Keratinocyte (primary cell): ENCODE results near the gene GLI3. TPM values are rescaled to one million over a fixed set of nuclear protein-coding genes. Genes with fewer than 3 reads are reported as not detected.

Experiments
- DNase-seq: peaks from one replicate; pipeline ENCODE4 v3.0.0-alpha.2; 2011; ENCODE audit warnings: low read depth, missing footprints, low spot score
- FAIRE-seq: peaks from 2 replicates; lab custom pipeline; 2011; peaks lifted over from hg19 to GRCh38; lab: Jason Lieb, UNC
- H2AFZ ChIP-seq: 2 replicates; pipeline ENCODE4 v1.6.0; 2012; ENCODE audit warnings: low read length, control low read depth, inconsistent platforms; ENCODE audit not compliant: control insufficient read depth
- H3K27ac ChIP-seq: 2 replicates; pipeline ENCODE4 v1.5.1; 2011; ENCODE audit warnings: low read length; ENCODE audit not compliant: control insufficient read depth, insufficient read depth
- H3K27me3 ChIP-seq: 3 replicates; pipeline ENCODE4 v1.6.0; 2011; ENCODE audit warnings: low read length; ENCODE audit not compliant: control insufficient read depth, insufficient read depth; ENCODE audit errors: extremely low read depth
- H3K36me3 ChIP-seq, 2 experiments: 2 replicates in 1 of 2; 3 replicates in 1 of 2; pipeline ENCODE4 v1.5.1; 2011; ENCODE audit warnings: low read length in 2 of 2, mild to moderate bottlenecking in 1 of 2; ENCODE audit not compliant: control insufficient read depth in 2 of 2, insufficient read depth in 2 of 2; ENCODE audit errors: extremely low read depth in 1 of 2
- H3K4me1 ChIP-seq: 3 replicates; pipeline ENCODE4 v1.5.1; 2011; ENCODE audit warnings: low read length; ENCODE audit not compliant: control insufficient read depth, insufficient read depth; ENCODE audit errors: extremely low read depth
- H3K4me2 ChIP-seq: 3 replicates; pipeline ENCODE4 v1.6.0; 2011; ENCODE audit warnings: low read depth, low read length; ENCODE audit not compliant: control insufficient read depth, insufficient read depth; ENCODE audit errors: extremely low read depth
- H3K4me3 ChIP-seq, 3 experiments: fragments of 200-600 bp in 1 of 3; sonication (generic) in 1 of 3; 2 replicates in 2 of 3; 3 replicates in 1 of 3; pipeline ENCODE4 v1.5.1; 2011 to 2016; ENCODE audit warnings: low read length in 3 of 3, mild to moderate bottlenecking in 3 of 3, control low read depth in 2 of 3, inconsistent platforms in 1 of 3, low read depth in 1 of 3, mixed read lengths in 1 of 3, mixed run types in 1 of 3, moderate library complexity in 1 of 3; ENCODE audit not compliant: control insufficient read depth in 2 of 3, insufficient read depth in 2 of 3; ENCODE audit errors: extremely low read depth in 1 of 3
- H3K79me2 ChIP-seq: 2 replicates; pipeline ENCODE4 v1.6.0; 2012; ENCODE audit warnings: low read length; ENCODE audit not compliant: control insufficient read depth, insufficient read depth
- H3K9ac ChIP-seq: 3 replicates; pipeline ENCODE4 v1.6.0; 2011; ENCODE audit warnings: low read length; ENCODE audit not compliant: control insufficient read depth, insufficient read depth; ENCODE audit errors: extremely low read depth
- H3K9me1 ChIP-seq: 3 replicates; pipeline ENCODE4 v1.6.0; 2011; ENCODE audit warnings: low read length; ENCODE audit not compliant: control insufficient read depth, insufficient read depth; ENCODE audit errors: extremely low read depth
- H3K9me3 ChIP-seq: 2 replicates; pipeline ENCODE4 v1.5.1; 2012; ENCODE audit warnings: low read depth, low read length; ENCODE audit not compliant: control insufficient read depth
- H4K20me1 ChIP-seq: 3 replicates; pipeline ENCODE4 v1.6.0; 2011; ENCODE audit warnings: low read length; ENCODE audit not compliant: control insufficient read depth, insufficient read depth; ENCODE audit errors: extremely low read depth
- CTCF ChIP-seq, 3 experiments: IDR thresholded peaks in 1 of 3; conservative IDR thresholded peaks in 1 of 3; optimal IDR thresholded peaks in 1 of 3; 2 replicates in 2 of 3; 3 replicates in 1 of 3; pipeline versions ENCODE3 to v1.5.1; 2011; ENCODE audit warnings: low read length in 3 of 3, mild to moderate bottlenecking in 3 of 3, moderate library complexity in 2 of 3, control low read depth in 1 of 3, inconsistent platforms in 1 of 3; ENCODE audit not compliant: insufficient read depth in 2 of 3; ENCODE audit errors: extremely low read depth in 1 of 3
- EZH2 ChIP-seq: IDR thresholded peaks from one replicate; pipeline ENCODE4 v1.6.1; 2012; ENCODE audit warnings: inconsistent platforms, mild to moderate bottlenecking, low read length, moderate library complexity
- dilution Hi-C: fragments of 300-500 bp; cut with MboI; formaldehyde crosslinking; loops from one replicate; pipeline ENCODE4 v1.7.0; 2020; ENCODE audit warnings: low sequenced_read_pairs; ENCODE audit not compliant: extremely low pct_ligation_motif_present
- polyA plus RNA-seq, 5 experiments: library from polyadenylated mRNA; depleted of rRNA in 3 of 5; stranded (reverse) in 3 of 5; stranded (forward) in 1 of 5; unstranded in 1 of 5; fragments of >200 nt; gene quantifications; 1 replicate in 1 of 5; 2 replicates in 3 of 5; 3 replicates in 1 of 5; pipeline versions ENCODE4 v1.2.1 to v1.2.3, GENCODE V29; 2011 to 2012; ENCODE audit warnings: missing spikeins in 2 of 5, low read depth in 1 of 5, low replicate concordance in 1 of 5

The GLI3 gene
- polyA plus RNA-seq, 1 donor (not counting 4 experiments of a cell fraction or from before 2014, with no cell fraction given) = 3.6 TPM

DNA sequence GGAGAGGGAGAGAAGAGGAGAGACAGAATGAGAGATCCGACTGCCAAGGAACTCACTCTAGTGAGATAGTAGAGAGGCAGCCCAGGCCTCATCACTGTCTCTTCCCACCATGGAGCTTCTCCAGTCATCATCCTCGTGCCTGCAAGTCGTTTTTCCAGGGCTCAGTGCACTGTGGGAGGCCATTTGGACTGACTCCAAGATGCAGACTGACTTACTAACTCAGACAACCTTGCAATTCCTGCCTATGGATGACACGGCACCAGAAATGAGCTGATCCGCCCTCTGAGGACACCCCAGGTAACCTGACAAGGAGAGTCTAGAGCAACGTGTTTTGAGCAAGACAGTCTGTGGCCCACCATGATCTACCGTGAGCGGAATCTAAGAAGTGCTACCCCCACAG, 154.9 kb downstream of the GLI3 start:
- no peak overlapping the region for H3K4me2 ChIP-seq
- no peak overlapping the region for H2AFZ ChIP-seq
- FAIRE-seq = peak; percentile 61
- peaks cover 10% of the 10 kb centered on the region for H3K4me1 ChIP-seq
- H3K9ac ChIP-seq = no peak overlapping the region
- H3K36me3 ChIP-seq = peaks cover 0 to 2% of the 10 kb centered on the region in 2 experiments
- H3K27me3 ChIP-seq = no peaks in the 10 kb centered on the region
- dilution Hi-C loops = no loop called here
- TF ChIP-seq CTCF (optimal IDR thresholded peaks at IDR 0.05 in 1 of 3, IDR thresholded peaks at IDR 0.05 in 1 of 3, conservative IDR thresholded peaks at IDR 0.05 in 1 of 3; ENCODE audit: extremely low read depth in 1 of 3, insufficient read depth in 2 of 3, low read length in 3 of 3) (no peak), EZH2 (no peak)
- no peaks in the 10 kb centered on the region for H4K20me1 ChIP-seq
- H3K79me2 ChIP-seq = no peaks in the 10 kb centered on the region
- no peaks in the 10 kb centered on the region for H3K9me3 ChIP-seq
- no peak overlapping the region for H3K27ac ChIP-seq
- H3K9me1 ChIP-seq = no peaks in the 10 kb centered on the region
- no peak for DNase-seq
- no peak overlapping the region for H3K4me3 ChIP-seq

GRCh38 chr7:42081671-42082070, 155.3 kb downstream of the GLI3 start:
- H3K9me1 ChIP-seq = no peaks in the 10 kb centered on the region
- H3K9ac ChIP-seq = no peak overlapping the region
- dilution Hi-C loops = no loop called here
- no peak overlapping the region for H3K27ac ChIP-seq
- no peak overlapping the region for H3K4me2 ChIP-seq
- H4K20me1 ChIP-seq = no peaks in the 10 kb centered on the region
- FAIRE-seq = no peak
- TF ChIP-seq CTCF (optimal IDR thresholded peaks at IDR 0.05 in 1 of 3, IDR thresholded peaks at IDR 0.05 in 1 of 3, conservative IDR thresholded peaks at IDR 0.05 in 1 of 3; ENCODE audit: extremely low read depth in 1 of 3, insufficient read depth in 2 of 3, low read length in 3 of 3) (no peak), EZH2 (no peak)
- H3K36me3 ChIP-seq = peaks cover 0 to 2% of the 10 kb centered on the region in 2 experiments
- peaks cover 10% of the 10 kb centered on the region for H3K4me1 ChIP-seq
- H2AFZ ChIP-seq = no peak overlapping the region
- H3K79me2 ChIP-seq = no peaks in the 10 kb centered on the region
- H3K27me3 ChIP-seq = no peaks in the 10 kb centered on the region
- no peak for DNase-seq
- H3K4me3 ChIP-seq = no peak overlapping the region
- no peaks in the 10 kb centered on the region for H3K9me3 ChIP-seq
